H1 (cell line): ENCODE data around the gene SP9. TPM values are rescaled to one million over a fixed set of nuclear protein-coding genes. Genes with fewer than 3 reads are reported as not detected.

ENCODE experiments used
- ATF3 ChIP-seq: IDR thresholded peaks from 2 replicates; pipeline ENCODE4 v1.6.1; 2011; ENCODE audit warnings: low read depth, mild to moderate bottlenecking, low read length; ENCODE audit not compliant: insufficient read depth
- BACH1 ChIP-seq: IDR thresholded peaks from 2 replicates; pipeline ENCODE4 v1.6.1; 2012; ENCODE audit warnings: low read length, improper control_type of control experiment
- BCL11A ChIP-seq, 2 experiments: IDR thresholded peaks; one replicate each; pipeline ENCODE4 v1.6.1; 2011; ENCODE audit warnings: low read depth in 2 of 2, low read length in 2 of 2, mild to moderate bottlenecking in 2 of 2
- BRCA1 ChIP-seq: IDR thresholded peaks from 2 replicates; pipeline ENCODE4 v1.6.1; 2012; ENCODE audit warnings: low read depth, low read length, improper control_type of control experiment
- CBX8 ChIP-seq: fragments of 300-800, 300-1000 bp; sonication (generic); IDR thresholded peaks from 2 replicates; pipeline ENCODE4 v1.7.1; 2016; ENCODE audit warnings: low read depth, low read length, borderline replicate concordance
- CEBPB ChIP-seq: IDR thresholded peaks from 2 replicates; pipeline ENCODE4 v1.6.1; 2012; ENCODE audit warnings: low read depth, low read length
- CHD1 ChIP-seq: IDR thresholded peaks from 2 replicates; pipeline ENCODE4 v1.6.1; 2012; ENCODE audit warnings: low read depth, low read length, improper control_type of control experiment
- CHD2 ChIP-seq: IDR thresholded peaks from 2 replicates; pipeline ENCODE4 v1.6.1; 2012; ENCODE audit warnings: low read length, improper control_type of control experiment
- EGR1 ChIP-seq: IDR thresholded peaks from 2 replicates; pipeline ENCODE4 v1.6.1; 2011; ENCODE audit warnings: low read depth, low read length, borderline replicate concordance
- GABPA ChIP-seq: IDR thresholded peaks from 2 replicates; pipeline ENCODE4 v1.6.1; 2011; ENCODE audit warnings: mild to moderate bottlenecking, low read length, moderate library complexity, borderline replicate concordance; ENCODE audit not compliant: insufficient read depth
- HDAC6 ChIP-seq: IDR thresholded peaks from one replicate; pipeline ENCODE4 v1.7.1; 2012; ENCODE audit warnings: low read depth, mild to moderate bottlenecking, inconsistent platforms, low read length, moderate library complexity
- KDM4A ChIP-seq: IDR thresholded peaks from one replicate; pipeline ENCODE4 v1.7.1; 2012; ENCODE audit warnings: low read depth, mild to moderate bottlenecking, moderate library complexity, low read length, inconsistent platforms; ENCODE audit not compliant: severe bottlenecking
- MAFK ChIP-seq: IDR thresholded peaks from 2 replicates; pipeline ENCODE4 v1.6.1; 2012; ENCODE audit warnings: low read depth, mild to moderate bottlenecking, improper control_type of control experiment, low read length
- NRF1 ChIP-seq: IDR thresholded peaks from 2 replicates; pipeline ENCODE4 v1.6.1; 2011; ENCODE audit warnings: mild to moderate bottlenecking, low read depth, low read length, improper control_type of control experiment
- PHF8 ChIP-seq: fragments of 200-600 bp; sonication (generic); conservative IDR thresholded peaks from 2 replicates; pipeline ENCODE4 v1.7.1; 2012; ENCODE audit warnings: low read depth, mild to moderate bottlenecking, inconsistent platforms, low read length, moderate library complexity
- POLR2A ChIP-seq, 2 experiments: IDR thresholded peaks; 1 replicate in 1 of 2; 2 replicates in 1 of 2; pipeline ENCODE4 v1.6.1; 2011; ENCODE audit warnings: low read depth in 2 of 2, low read length in 2 of 2, mild to moderate bottlenecking in 2 of 2; ENCODE audit errors: control extremely low read depth in 1 of 2
- POLR2AphosphoS5 ChIP-seq: IDR thresholded peaks from 2 replicates; pipeline ENCODE4 v1.6.1; 2011; ENCODE audit warnings: low read depth, low read length
- RBBP5 ChIP-seq: IDR thresholded peaks from 2 replicates; pipeline ENCODE4 v1.7.1; 2012; ENCODE audit warnings: low read depth, mild to moderate bottlenecking, inconsistent platforms, low read length, moderate library complexity, borderline replicate concordance
- RXRA ChIP-seq: IDR thresholded peaks from 2 replicates; pipeline ENCODE4 v1.6.1; 2011; ENCODE audit warnings: low read depth, mild to moderate bottlenecking, low read length, moderate library complexity; ENCODE audit not compliant: insufficient read depth
- SP1 ChIP-seq: IDR thresholded peaks from 2 replicates; pipeline ENCODE4 v1.6.1; 2011; ENCODE audit warnings: low read depth, low read length
- SP2 ChIP-seq: IDR thresholded peaks from 2 replicates; pipeline ENCODE4 v1.6.1; 2012; ENCODE audit warnings: mild to moderate bottlenecking, low read length, inconsistent platforms
- SUZ12 ChIP-seq: fragments of 200-600 bp; sonication (generic); IDR thresholded peaks from 2 replicates; pipeline ENCODE4 v1.6.1; 2012; ENCODE audit warnings: mild to moderate bottlenecking, inconsistent platforms, low read length, moderate library complexity, mixed read lengths
- TBP ChIP-seq: IDR thresholded peaks from 2 replicates; pipeline ENCODE4 v1.6.1; 2011; ENCODE audit warnings: low read depth, low read length, improper control_type of control experiment
- TCF12 ChIP-seq: IDR thresholded peaks from 2 replicates; pipeline ENCODE4 v1.6.1; 2011; ENCODE audit warnings: low read depth, mild to moderate bottlenecking, low read length
- USF2 ChIP-seq: IDR thresholded peaks from 2 replicates; pipeline ENCODE4 v1.6.1; 2011; ENCODE audit warnings: low read length, improper control_type of control experiment
- YY1 ChIP-seq: IDR thresholded peaks from 2 replicates; pipeline ENCODE4 v1.6.1; 2011; ENCODE audit warnings: low read depth, mild to moderate bottlenecking, low read length
- polyA plus RNA-seq, 7 experiments: library from polyadenylated mRNA; depleted of rRNA in 3 of 7; stranded (reverse) in 5 of 7; unstranded in 2 of 7; fragments of >200 nt in 5 of 7; fragments of 200-250 nt in 2 of 7; gene quantifications; 1 replicate in 5 of 7; 2 replicates in 1 of 7; 4 replicates in 1 of 7; pipeline versions ENCODE4 v1.2.1 to v1.2.3, GENCODE V29; 2011 to 2013; ENCODE audit warnings: missing spikeins in 2 of 7, mixed read lengths in 2 of 7
- total RNA-seq: library from RNA; stranded (reverse); fragmentation: NEBNext Ultra II Directional; extraction: Animal tissue kit (Norgen Biotek cat#: 25700); gene quantifications from 2 replicates; pipeline ENCODE4 v1.2.1, GENCODE V29; 2021

Gene SP9
- total and polyA plus RNA-seq, 2 of the 8 experiments (the other 6 are each of a cell fraction or from before 2014, with no cell fraction given): 0.03 to 0.11 TPM

GRCh38 chr2:174335988-174336500 lies 1.3 kb downstream of the SP9 start (continued):
- no peak; the same call in 1 of the 2 replicates for TF ChIP-seq SUZ12
- no peak for TF ChIP-seq RXRA
- peak; percentile 79 for TF ChIP-seq KDM4A
- no peak for TF ChIP-seq BACH1
- no peak for TF ChIP-seq SP1
- TF ChIP-seq HDAC6: no peak
- TF ChIP-seq NRF1: no peak
- no peak for TF ChIP-seq MAFK
- TF ChIP-seq PHF8: no peak
- no peak for TF ChIP-seq ATF3
- no peak for TF ChIP-seq POLR2AphosphoS5
- no peak for TF ChIP-seq SP2
- TF ChIP-seq CBX8: no peak
- TF ChIP-seq POLR2A (IDR thresholded peaks at IDR 0.05; ENCODE audit: control extremely low read depth in 1 of 2, low read depth in 2 of 2, low read length in 2 of 2): no peak
- no peak for TF ChIP-seq CHD1
- TF ChIP-seq TBP: no peak
- TF ChIP-seq CEBPB: no peak
- TF ChIP-seq EGR1: no peak
- no peak for TF ChIP-seq TCF12
- TF ChIP-seq RBBP5: peak; percentile 93
- TF ChIP-seq YY1: 0 out of 2 replicates have a peak, but pooled peaks have one; percentile 7
- TF ChIP-seq CHD2: no peak
- TF ChIP-seq BCL11A (IDR thresholded peaks at IDR 0.05; ENCODE audit: low read depth in 2 of 2, low read length in 2 of 2): no peak
- TF ChIP-seq BRCA1: no peak
- TF ChIP-seq GABPA: 0 out of 2 replicates have a peak, but pooled peaks have one; percentile 8
- no peak for TF ChIP-seq USF2
